WTC11 (cell line): ENCODE data around the gene SLC22A31. TPM values are rescaled to one million over a fixed set of nuclear protein-coding genes. Genes with fewer than 3 reads are reported as not detected.

ENCODE experiments used
- ATAC-seq: fragments of 200-7000 bp; cut with Tn5 transposase; 2 replicates; pipeline ENCODE4 v1.10.0; 2021; ENCODE audit warnings: mild to moderate bottlenecking, moderate library complexity
- CTCF ChIA-PET: fragments of 300-600 bp; sonication (Branson Sonifier 250); formaldehyde crosslinking; loops from one replicate; lab custom pipeline; 2021; ENCODE audit warnings: antibody characterized with exemption; lab: Charles Lee
- POLR2A ChIA-PET: fragments of 350-600 bp; sonication (Branson Sonifier 250); formaldehyde crosslinking; loops from one replicate; lab custom pipeline; 2021; ENCODE audit warnings: antibody characterized with exemption; lab: Charles Lee
- DNase-seq: peaks from one replicate; pipeline ENCODE4 v3.0.0; 2021; ENCODE audit warnings: low spot score
- H3K27ac Mint-ChIP-seq: 2 replicates; pipeline ENCODE4 v1.8.0; 2021; ENCODE audit warnings: mixed read lengths
- H3K27me3 Mint-ChIP-seq: 2 replicates; pipeline ENCODE4 v1.8.0; 2021; ENCODE audit warnings: low read depth, mild to moderate bottlenecking, moderate library complexity, mixed read lengths
- H3K36me3 Mint-ChIP-seq: 2 replicates; pipeline ENCODE4 v1.8.0; 2021; ENCODE audit warnings: mixed read lengths
- H3K4me1 Mint-ChIP-seq: 2 replicates; pipeline ENCODE4 v1.8.0; 2022; ENCODE audit warnings: mixed read lengths
- H3K4me3 Mint-ChIP-seq: 2 replicates; pipeline ENCODE4 v1.8.0; 2021; ENCODE audit warnings: mild to moderate bottlenecking, moderate library complexity, mixed read lengths
- H3K9me3 Mint-ChIP-seq: 2 replicates; pipeline ENCODE4 v1.8.0; 2021; ENCODE audit warnings: mixed read lengths
- AFF4 ChIP-seq: sonication (generic); formaldehyde crosslinking; IDR thresholded peaks from 2 replicates; pipeline ENCODE4 v1.8.1; 2023; ENCODE audit warnings: mild to moderate bottlenecking, missing genetic modification reagents, borderline replicate concordance
- ARID4B ChIP-seq: sonication (generic); formaldehyde crosslinking; IDR thresholded peaks from 2 replicates; pipeline ENCODE4 v1.8.0; 2023; ENCODE audit warnings: missing genetic modification reagents, mild to moderate bottlenecking, borderline replicate concordance
- E2F1 ChIP-seq: sonication (generic); formaldehyde crosslinking; IDR thresholded peaks from 2 replicates; pipeline ENCODE4 v1.8.0; 2022; ENCODE audit warnings: mild to moderate bottlenecking, missing genetic modification reagents
- E2F5 ChIP-seq: sonication (generic); formaldehyde crosslinking; IDR thresholded peaks from 2 replicates; pipeline ENCODE4 v1.8.1; 2022; ENCODE audit warnings: mild to moderate bottlenecking, moderate library complexity, missing genetic modification reagents
- EMX1 ChIP-seq: fragments of 250-450 bp; sonication (Bioruptor Pico); IDR thresholded peaks from 2 replicates; pipeline ENCODE4 v1.8.0; 2021; ENCODE audit warnings: mild to moderate bottlenecking
- ESRRA ChIP-seq: sonication (generic); formaldehyde crosslinking; IDR thresholded peaks from 2 replicates; pipeline ENCODE4 v1.8.1; 2022; ENCODE audit warnings: mild to moderate bottlenecking, missing genetic modification reagents, borderline replicate concordance
- FOXP1 ChIP-seq: sonication (generic); formaldehyde crosslinking; IDR thresholded peaks from 2 replicates; pipeline ENCODE4 v1.8.0; 2022; ENCODE audit warnings: missing genetic modification reagents, mild to moderate bottlenecking, moderate library complexity, borderline replicate concordance
- HMGA2 ChIP-seq: fragments of 250-450 bp; sonication (Bioruptor Pico); IDR thresholded peaks from 2 replicates; pipeline ENCODE4 v1.4.0; 2021; ENCODE audit warnings: mild to moderate bottlenecking, moderate library complexity
- IRF2 ChIP-seq: sonication (generic); formaldehyde crosslinking; IDR thresholded peaks from 2 replicates; pipeline ENCODE4 v1.8.0; 2022; ENCODE audit warnings: low read depth, missing genetic modification reagents, borderline replicate concordance
- MYBL2 ChIP-seq: sonication (generic); formaldehyde crosslinking; IDR thresholded peaks from 2 replicates; pipeline ENCODE4 v1.8.1; 2023; ENCODE audit warnings: mild to moderate bottlenecking, moderate library complexity, missing genetic modification reagents
- NFATC4 ChIP-seq: fragments of 250-450 bp; sonication (Bioruptor Pico); IDR thresholded peaks from 2 replicates; pipeline ENCODE4 v1.9.0; 2021; ENCODE audit warnings: mild to moderate bottlenecking
- NFE2L1 ChIP-seq: sonication (generic); formaldehyde crosslinking; IDR thresholded peaks from 2 replicates; pipeline ENCODE4 v1.8.1; 2023; ENCODE audit warnings: missing genetic modification reagents
- PRDM15 ChIP-seq: sonication (generic); formaldehyde crosslinking; IDR thresholded peaks from 2 replicates; pipeline ENCODE4 v1.8.0; 2022; ENCODE audit warnings: missing genetic modification reagents
- TEAD4 ChIP-seq: sonication (generic); formaldehyde crosslinking; IDR thresholded peaks from 2 replicates; pipeline ENCODE4 v1.8.0; 2022; ENCODE audit warnings: mild to moderate bottlenecking, missing genetic modification reagents
- ZNF232 ChIP-seq: sonication (generic); formaldehyde crosslinking; IDR thresholded peaks from 2 replicates; pipeline ENCODE4 v1.8.0; 2022; ENCODE audit warnings: mild to moderate bottlenecking, missing genetic modification reagents
- total RNA-seq: library from RNA; stranded (reverse); gene quantifications from 3 replicates; pipeline ENCODE4 v1.2.3, GENCODE V29; 2021
- TF ChIP-seq, protein P1 (sequence below): fragments of 250-450 bp; sonication (Bioruptor Pico); IDR thresholded peaks from 2 replicates; pipeline ENCODE4 v1.9.0; 2021; ENCODE audit warnings: mild to moderate bottlenecking

Gene SLC22A31
- total RNA-seq, 1 experiment from 2014 or later, result 12.1 TPM

DNA sequence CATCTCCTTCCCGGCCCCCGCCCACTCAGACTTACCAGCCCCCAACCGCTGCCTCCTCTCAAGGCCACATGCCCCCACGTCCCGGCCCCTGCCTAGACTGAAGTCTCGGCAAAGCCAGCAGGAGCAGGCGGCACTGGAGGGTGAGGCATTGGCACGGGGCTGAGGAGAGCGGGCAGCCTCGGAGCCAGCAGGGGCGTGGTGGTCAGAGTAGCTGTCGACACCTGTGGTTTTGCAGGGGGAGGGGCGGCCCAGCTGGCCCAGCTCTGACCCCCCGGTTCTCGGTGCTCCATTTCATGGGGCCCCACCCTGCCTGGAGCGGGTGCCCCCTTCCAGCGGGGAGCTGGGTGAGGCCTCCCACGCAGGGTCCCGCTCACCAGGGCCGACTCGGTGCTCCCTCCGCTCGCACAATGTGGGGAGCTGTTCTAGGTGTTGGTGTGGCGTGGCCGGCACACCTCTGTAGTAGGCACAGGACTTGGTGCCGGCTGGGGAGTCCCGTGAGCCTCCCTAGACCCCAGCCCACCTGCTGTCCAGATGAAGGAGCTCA lies 24.1 kb downstream of the SLC22A31 start:
- Mint-ChIP-seq H3K27me3 (peaks cover 3% of the 10 kb centered on the region; the same call in 1 of the 2 replicates), H3K9me3 (no peaks in the 10 kb centered on the region), H3K36me3 (no peaks in the 10 kb centered on the region), H3K27ac (no peak overlapping the region), H3K4me3 (no peak overlapping the region), H3K4me1 (peaks cover 7% of the 10 kb centered on the region; the same call in 1 of the 2 replicates)
- ChIA-PET POLR2A (no interaction called here), CTCF (interaction anchor here (0.6 to 1.5 kb wide), 3 partner anchors 9 to 439 kb away, joined by 3 to 10 read pairs (median 8); no protein-coding TSS in a partner anchor)
- ATAC-seq (no peak), DNase-seq (no peak)
- no peak for TF ChIP-seq NFATC4 (CRISPR knock-in tag)
- TF ChIP-seq NFE2L1 (CRISPR knock-in tag), result no peak
- no peak for TF ChIP-seq ZNF232
- no peak for TF ChIP-seq PRDM15 (CRISPR knock-in tag)
- TF ChIP-seq E2F1 (CRISPR knock-in tag), result no peak
- TF ChIP-seq IRF2 (CRISPR knock-in tag), result no peak
- TF ChIP-seq, protein P1, sequence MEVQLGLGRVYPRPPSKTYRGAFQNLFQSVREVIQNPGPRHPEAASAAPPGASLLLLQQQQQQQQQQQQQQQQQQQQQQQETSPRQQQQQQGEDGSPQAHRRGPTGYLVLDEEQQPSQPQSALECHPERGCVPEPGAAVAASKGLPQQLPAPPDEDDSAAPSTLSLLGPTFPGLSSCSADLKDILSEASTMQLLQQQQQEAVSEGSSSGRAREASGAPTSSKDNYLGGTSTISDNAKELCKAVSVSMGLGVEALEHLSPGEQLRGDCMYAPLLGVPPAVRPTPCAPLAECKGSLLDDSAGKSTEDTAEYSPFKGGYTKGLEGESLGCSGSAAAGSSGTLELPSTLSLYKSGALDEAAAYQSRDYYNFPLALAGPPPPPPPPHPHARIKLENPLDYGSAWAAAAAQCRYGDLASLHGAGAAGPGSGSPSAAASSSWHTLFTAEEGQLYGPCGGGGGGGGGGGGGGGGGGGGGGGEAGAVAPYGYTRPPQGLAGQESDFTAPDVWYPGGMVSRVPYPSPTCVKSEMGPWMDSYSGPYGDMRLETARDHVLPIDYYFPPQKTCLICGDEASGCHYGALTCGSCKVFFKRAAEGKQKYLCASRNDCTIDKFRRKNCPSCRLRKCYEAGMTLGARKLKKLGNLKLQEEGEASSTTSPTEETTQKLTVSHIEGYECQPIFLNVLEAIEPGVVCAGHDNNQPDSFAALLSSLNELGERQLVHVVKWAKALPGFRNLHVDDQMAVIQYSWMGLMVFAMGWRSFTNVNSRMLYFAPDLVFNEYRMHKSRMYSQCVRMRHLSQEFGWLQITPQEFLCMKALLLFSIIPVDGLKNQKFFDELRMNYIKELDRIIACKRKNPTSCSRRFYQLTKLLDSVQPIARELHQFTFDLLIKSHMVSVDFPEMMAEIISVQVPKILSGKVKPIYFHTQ (CRISPR knock-in tag), result no peak
- TF ChIP-seq AFF4 (CRISPR knock-in tag), result no peak
- no peak for TF ChIP-seq E2F5 (CRISPR knock-in tag)

GRCh38 chr16:89175280-89176146 lies 24.8 kb downstream of the SLC22A31 start:
- POLR2A ChIA-PET, result no interaction called here
- TF ChIP-seq FOXP1 (CRISPR knock-in tag), result no peak
- TF ChIP-seq ARID4B, result no peak
- no peak for TF ChIP-seq MYBL2 (CRISPR knock-in tag)
- no peak for TF ChIP-seq ESRRA
- TF ChIP-seq EMX1 (CRISPR knock-in tag), result no peak
- no peak for TF ChIP-seq HMGA2 (CRISPR knock-in tag)
- no peak for TF ChIP-seq TEAD4
- no peak overlapping the region for H3K27ac Mint-ChIP-seq
- peaks cover 4% of the 10 kb centered on the region; the same call in 1 of the 2 replicates for H3K27me3 Mint-ChIP-seq
- no peaks in the 10 kb centered on the region for H3K9me3 Mint-ChIP-seq
- DNase-seq, result no peak
- ATAC-seq, result no peak
- H3K4me1 Mint-ChIP-seq, result peaks cover 11% of the 10 kb centered on the region
- no peak overlapping the region for H3K4me3 Mint-ChIP-seq
- H3K36me3 Mint-ChIP-seq, result no peaks in the 10 kb centered on the region
- CTCF ChIA-PET, result interaction anchor here (0.5 to 2.8 kb wide), 2 partner anchors 9 to 234 kb away, joined by 4 to 9 read pairs; no protein-coding TSS in a partner anchor
